H9 (cell line): ENCODE measurements around the gene MRC1. TPM values are rescaled to one million over a fixed set of nuclear protein-coding genes. Genes with fewer than 3 reads are reported as not detected.

Experiments
- DNase-seq: peaks from one replicate; pipeline ENCODE4 v3.0.0-alpha.2; 2017
- H2AFZ ChIP-seq: one replicate; pipeline ENCODE4 v1.6.1; 2013; ENCODE audit warnings: mild to moderate bottlenecking, low read length, control low read depth, moderate library complexity
- H2AK5ac ChIP-seq: 2 replicates; pipeline ENCODE4 v1.6.1; 2013; ENCODE audit warnings: low read length, control low read depth, mixed read lengths; ENCODE audit not compliant: insufficient read length
- H2BK120ac ChIP-seq: one replicate; pipeline ENCODE4 v1.6.1; 2013; ENCODE audit warnings: low read depth, mild to moderate bottlenecking, low read length, control low read depth, inconsistent platforms; ENCODE audit not compliant: poor library complexity, severe bottlenecking
- H2BK12ac ChIP-seq: 2 replicates; pipeline ENCODE4 v1.6.1; 2013; ENCODE audit warnings: low read length, control low read depth, mixed read lengths, low read depth; ENCODE audit not compliant: insufficient read length
- H2BK15ac ChIP-seq: 2 replicates; pipeline ENCODE4 v1.6.1; 2013; ENCODE audit warnings: low read depth, low read length, control low read depth
- H2BK20ac ChIP-seq: one replicate; pipeline ENCODE4 v1.6.1; 2013; ENCODE audit warnings: low read depth, mild to moderate bottlenecking, low read length, control low read depth, inconsistent platforms; ENCODE audit not compliant: poor library complexity, severe bottlenecking
- H2BK5ac ChIP-seq: 2 replicates; pipeline ENCODE4 v1.6.1; 2013; ENCODE audit warnings: low read length, control low read depth, mixed read lengths; ENCODE audit not compliant: insufficient read length
- H3K14ac ChIP-seq: 2 replicates; pipeline ENCODE4 v1.6.1; 2013; ENCODE audit warnings: low read length, control low read depth; ENCODE audit not compliant: insufficient read depth
- H3K18ac ChIP-seq: 2 replicates; pipeline ENCODE4 v1.6.1; 2013; ENCODE audit warnings: low read depth, mild to moderate bottlenecking, mixed read lengths, low read length, control low read depth; ENCODE audit not compliant: insufficient read length
- H3K23ac ChIP-seq: 2 replicates; pipeline ENCODE4 v1.6.1; 2013; ENCODE audit warnings: low read length, control low read depth, mixed read lengths, low read depth; ENCODE audit not compliant: insufficient read length
- H3K23me2 ChIP-seq: 2 replicates; pipeline ENCODE4 v1.6.1; 2013; ENCODE audit warnings: low read depth, mild to moderate bottlenecking, mixed read lengths, low read length, control low read depth; ENCODE audit not compliant: insufficient read length, poor library complexity, severe bottlenecking
- H3K27ac ChIP-seq: 2 replicates; pipeline ENCODE4 v1.5.1; 2013; ENCODE audit warnings: low read length, control low read depth, mixed read lengths, low read depth; ENCODE audit not compliant: insufficient read length
- H3K27me3 ChIP-seq: 2 replicates; pipeline ENCODE4 v1.6.1; 2013; ENCODE audit warnings: low read length, control low read depth, inconsistent platforms; ENCODE audit not compliant: insufficient read depth
- H3K4ac ChIP-seq: 2 replicates; pipeline ENCODE4 v1.6.1; 2013; ENCODE audit warnings: low read depth, mild to moderate bottlenecking, control low read depth, inconsistent platforms, low read length, moderate library complexity
- H3K4me1 ChIP-seq: 2 replicates; pipeline ENCODE4 v1.6.1; 2013; ENCODE audit warnings: low read length, control low read depth, inconsistent platforms; ENCODE audit not compliant: insufficient read depth
- H3K4me2 ChIP-seq: 2 replicates; pipeline ENCODE4 v1.6.1; 2013; ENCODE audit warnings: low read length, control low read depth, mixed read lengths; ENCODE audit not compliant: insufficient read length, insufficient read depth
- H3K56ac ChIP-seq: 2 replicates; pipeline ENCODE4 v1.6.1; 2013; ENCODE audit warnings: low read depth, mild to moderate bottlenecking, mixed read lengths, low read length, control low read depth; ENCODE audit not compliant: insufficient read length
- H3K79me1 ChIP-seq: 2 replicates; pipeline ENCODE4 v1.6.1; 2013; ENCODE audit warnings: low read depth, mild to moderate bottlenecking, moderate library complexity, low read length, control low read depth, inconsistent platforms; ENCODE audit not compliant: insufficient read depth, poor library complexity, severe bottlenecking
- H3K79me2 ChIP-seq: 2 replicates; pipeline ENCODE4 v1.6.1; 2013; ENCODE audit warnings: low read length, control low read depth, inconsistent platforms; ENCODE audit not compliant: insufficient read depth
- H3K9ac ChIP-seq: 2 replicates; pipeline ENCODE4 v1.6.1; 2013; ENCODE audit warnings: low read length, control low read depth, mixed read lengths; ENCODE audit not compliant: insufficient read length; ENCODE audit errors: extremely low read depth
- H3K9me3 ChIP-seq: one replicate; pipeline ENCODE4 v1.6.1; 2013; ENCODE audit warnings: low read depth, low read length, inconsistent platforms; ENCODE audit not compliant: control insufficient read depth
- H3T11ph ChIP-seq: one replicate; pipeline ENCODE4 v1.6.1; 2013; ENCODE audit warnings: mild to moderate bottlenecking, low read length, control low read depth, inconsistent platforms
- H4K20me1 ChIP-seq: one replicate; pipeline ENCODE4 v1.6.1; 2013; ENCODE audit not compliant: control insufficient read depth, insufficient read length, insufficient read depth
- H4K5ac ChIP-seq: 2 replicates; pipeline ENCODE4 v1.6.1; 2013; ENCODE audit warnings: low read depth, mild to moderate bottlenecking, mixed read lengths, low read length, control low read depth; ENCODE audit not compliant: insufficient read length
- H4K8ac ChIP-seq: replicated peaks from 2 replicates; pipeline ENCODE4 v1.6.1; 2013; ENCODE audit warnings: low read length, control low read depth, mixed read lengths, low read depth; ENCODE audit not compliant: insufficient read length
- H4K91ac ChIP-seq: 2 replicates; pipeline ENCODE4 v1.6.1; 2013; ENCODE audit warnings: low read depth, mild to moderate bottlenecking, moderate library complexity, mixed read lengths, low read length, control low read depth; ENCODE audit not compliant: insufficient read length
- H3K27ac Mint-ChIP-seq, 3 experiments: 2 replicates in 2 of 3; 3 replicates in 1 of 3; pipeline ENCODE4 v1.8.0; 2020 to 2021; ENCODE audit warnings: mixed read lengths in 3 of 3, mild to moderate bottlenecking in 1 of 3, moderate library complexity in 1 of 3
- H3K27me3 Mint-ChIP-seq: 2 replicates; pipeline ENCODE4 v1.8.0; 2021; ENCODE audit warnings: low read depth, mild to moderate bottlenecking, moderate library complexity, mixed read lengths
- H3K36me3 Mint-ChIP-seq, 3 experiments: 2 replicates in 2 of 3; 3 replicates in 1 of 3; pipeline ENCODE4 v1.8.0; 2020 to 2021; ENCODE audit warnings: low read depth in 3 of 3, mixed read lengths in 3 of 3; ENCODE audit not compliant: insufficient read depth in 1 of 3
- H3K4me1 Mint-ChIP-seq, 2 experiments: 2 replicates each; pipeline ENCODE4 v1.8.0; 2020; ENCODE audit warnings: mixed read lengths in 2 of 2
- H3K4me3 Mint-ChIP-seq, 2 experiments: 2 replicates in 1 of 2; 3 replicates in 1 of 2; pipeline ENCODE4 v1.8.0; 2020 to 2021; ENCODE audit warnings: mild to moderate bottlenecking in 2 of 2, mixed read lengths in 2 of 2, moderate library complexity in 1 of 2
- H3K9me3 Mint-ChIP-seq, 2 experiments: 2 replicates in 1 of 2; 3 replicates in 1 of 2; pipeline ENCODE4 v1.8.0; 2020; ENCODE audit warnings: mild to moderate bottlenecking in 2 of 2, mixed read lengths in 2 of 2, moderate library complexity in 1 of 2
- CTCF ChIP-seq: fragments of 200-600 bp; sonication (generic); conservative IDR thresholded peaks from 3 replicates; pipeline ENCODE4 v1.8.0; 2021; ENCODE audit warnings: antibody characterized with exemption, mild to moderate bottlenecking
- WGBS: extraction: QIAGEN DNeasy Blood & Tissue Kit; methylation state at CpG from one replicate; pipeline ENCODE4 v1.1.7; 2013; ENCODE audit warnings: missing lambda C conversion rate, low lambda C conversion rate, mixed read lengths; ENCODE audit not compliant: insufficient read length; ENCODE audit errors: extremely low coverage; 5-methylcytosine and 5-hydroxymethylcytosine counted together
- total RNA-seq: library from RNA; stranded (reverse); gene quantifications from 2 replicates; pipeline ENCODE4 v1.2.1, GENCODE V29; 2021

The MRC1 gene
- total RNA-seq, 1 experiment from 2014 or later: not detected

GRCh38 chr10:17817790-17818189 lies 8.6 kb downstream of the MRC1 start:
- no peak overlapping the region for H3T11ph ChIP-seq
- no peak overlapping the region for H2BK15ac ChIP-seq
- no peak overlapping the region for H4K91ac ChIP-seq
- no peak overlapping the region for H3K23ac ChIP-seq
- no CpG with 5 or more reads among the region's 3 CpGs for WGBS
- H3K56ac ChIP-seq: no peak overlapping the region
- no peaks in the 10 kb centered on the region; the same call in 1 of the 2 replicates for H3K4me1 ChIP-seq
- H2AFZ ChIP-seq: no peak overlapping the region
- TF ChIP-seq CTCF: no peak
- DNase-seq: no peak
- Mint-ChIP-seq H3K27ac (no peak overlapping the region), H3K36me3 (no peaks in the 10 kb centered on the region), H3K4me1 (no peaks in the 10 kb centered on the region), H3K4me3 (no peak overlapping the region), H3K9me3 (no peaks in the 10 kb centered on the region; a peak in 1 of 5 replicates), H3K27me3 (no peaks in the 10 kb centered on the region)
- H3K27me3 ChIP-seq: no peaks in the 10 kb centered on the region
- no peak overlapping the region for H3K18ac ChIP-seq
- no peaks in the 10 kb centered on the region for H3K9me3 ChIP-seq
- no peak overlapping the region for H4K5ac ChIP-seq
- H3K9ac ChIP-seq: no peak overlapping the region
- H3K4me2 ChIP-seq: no peak overlapping the region
- H4K8ac ChIP-seq: no peak overlapping the region
- H3K4ac ChIP-seq: no peak overlapping the region
- H2BK120ac ChIP-seq: no peak overlapping the region
- H3K79me2 ChIP-seq: no peaks in the 10 kb centered on the region
- H2BK12ac ChIP-seq: no peak overlapping the region
- H2BK5ac ChIP-seq: no peak overlapping the region
- H3K79me1 ChIP-seq: no peaks in the 10 kb centered on the region
- H3K27ac ChIP-seq: no peak overlapping the region
- no peak overlapping the region for H2BK20ac ChIP-seq
- no peak overlapping the region for H3K14ac ChIP-seq
- H4K20me1 ChIP-seq: no peaks in the 10 kb centered on the region
- no peak overlapping the region for H2AK5ac ChIP-seq
- H3K23me2 ChIP-seq: no peaks in the 10 kb centered on the region
